Stimulated activated CD8-positive, alpha-beta memory T cell treated with anti-CD3 and anti-CD28 coated beads, Interleukin-12 subunit alpha, Interleukin-12 subunit beta, amount 100 ng/mL, for 24 hours (primary cell): ENCODE results near the gene SH3TC1.

Experiments used
- DNase-seq: peaks from one replicate; pipeline ENCODE4 v3.0.0-alpha.2; 2020; ENCODE audit errors: extremely low read depth

The SH3TC1 gene

GRCh38 chr4:8287343-8288280 is 88.5 kb downstream of the SH3TC1 start:
- no peak for DNase-seq

- DNase-seq = no peak
Observed at GRCh38 chr4:8289151-8289750, 90.2 kb downstream of the SH3TC1 start.

- no peak for DNase-seq
Observed at GRCh38 chr4:8289956-8290700, 91.0 kb downstream of the SH3TC1 start.

- no peak for DNase-seq
Observed at GRCh38 chr4:8290701-8290970, 91.5 kb downstream of the SH3TC1 start.
